Measurements from ENCODE around the gene HSBP1.
A peak's percentile ranks its signal among the peaks of the same experiment; 100 is the strongest.

HSBP1 gene

DNA sequence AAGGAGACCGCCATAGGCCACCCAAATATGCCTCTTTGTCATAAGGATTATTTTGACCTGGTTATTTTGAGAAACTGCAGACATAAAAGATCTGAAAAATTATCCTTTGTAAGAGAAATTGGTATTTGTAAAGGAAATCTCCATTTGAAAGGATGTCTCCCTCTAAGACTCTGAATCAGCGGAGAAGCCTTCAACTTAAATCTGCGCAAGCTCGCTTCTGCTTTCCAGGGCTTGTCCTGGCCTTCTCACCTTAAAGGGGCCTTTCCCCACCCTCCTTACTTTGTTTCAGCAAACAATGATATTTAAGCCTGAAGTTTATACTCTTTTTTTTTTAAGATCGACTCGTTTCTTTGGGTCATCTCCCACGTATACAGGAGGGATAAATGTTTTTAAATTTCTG lies 34.5 kb downstream of the HSBP1 start:
- DNase-seq = no peak

DNA sequence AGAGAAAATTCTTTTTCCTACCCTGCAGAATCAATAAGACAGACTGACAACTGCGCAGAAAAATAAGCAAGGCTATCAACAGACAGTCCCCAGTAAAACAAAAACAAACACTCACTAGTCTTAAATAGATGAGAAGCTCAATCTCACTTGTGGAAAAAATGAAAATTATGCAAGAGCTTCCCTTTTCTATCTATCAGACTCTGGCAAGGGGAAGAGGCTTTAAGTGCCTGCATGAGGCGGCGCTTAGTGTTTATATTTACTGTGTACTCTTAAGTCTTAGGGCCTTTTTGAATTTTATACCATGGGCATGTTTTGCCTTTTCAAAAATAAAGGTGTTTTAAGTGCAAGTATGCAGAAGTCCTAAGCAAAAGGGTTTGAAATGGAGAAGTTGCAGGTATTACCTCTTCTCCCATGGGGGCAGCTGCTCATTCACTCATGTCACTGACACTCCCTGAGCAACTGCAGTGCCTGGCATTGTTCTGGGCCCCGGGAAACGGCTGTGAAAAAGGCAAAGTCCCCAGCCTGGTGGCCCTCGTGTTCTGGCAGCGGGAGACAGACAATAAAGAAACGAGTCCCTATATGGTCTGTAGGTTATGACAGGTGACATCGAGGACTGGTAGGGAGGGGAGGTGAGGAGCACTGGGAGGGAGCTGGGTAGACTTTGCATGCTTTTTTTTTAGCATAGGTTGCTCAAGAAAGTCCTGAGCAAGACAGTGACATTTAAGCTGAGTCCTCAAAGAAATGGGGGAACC lies 35.2 kb downstream of the HSBP1 start:
- DNase-seq = no peak

DNA sequence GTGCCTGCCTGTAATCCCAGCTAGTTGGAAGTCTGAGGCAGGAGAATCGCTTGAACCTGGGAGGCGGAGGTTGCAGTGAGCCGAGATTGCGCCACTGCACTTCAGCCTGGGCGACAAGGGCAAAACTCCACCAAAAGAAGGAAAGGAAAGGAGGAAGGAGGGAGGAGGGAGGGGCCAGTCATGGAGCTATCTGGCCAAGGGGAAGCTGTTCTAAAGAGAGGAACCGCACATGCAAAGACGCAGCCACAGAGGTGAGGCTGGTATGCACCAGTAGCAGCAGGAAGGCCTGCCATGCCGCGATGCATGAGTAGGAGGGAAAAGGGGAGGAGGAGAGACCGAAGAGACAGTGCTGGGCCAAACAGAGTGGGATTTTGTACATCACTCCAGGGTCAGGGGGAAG lies 35.9 kb downstream of the HSBP1 start:
- no peak for DNase-seq

DNA sequence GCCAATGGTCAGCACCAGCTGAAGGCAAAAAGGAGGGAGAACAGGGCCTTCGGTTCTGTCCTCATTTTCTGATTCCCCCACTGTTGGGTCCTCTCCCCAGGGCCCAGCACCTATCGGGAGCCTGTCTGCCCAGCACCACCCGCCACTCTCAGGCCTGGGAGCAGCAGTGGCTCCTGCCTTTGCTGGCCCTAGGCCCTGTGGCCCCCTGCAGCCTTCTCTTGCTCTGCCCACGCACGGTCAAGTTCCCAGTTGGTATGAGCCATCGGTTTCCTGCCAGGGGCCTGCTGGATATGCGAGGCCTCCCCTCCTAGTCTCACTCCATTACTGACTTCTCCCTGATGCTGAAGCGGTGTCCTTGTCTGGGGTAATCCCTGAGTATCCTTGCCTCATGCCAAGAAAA lies 37.5 kb downstream of the HSBP1 start:
- DNase-seq = no peak

DNA sequence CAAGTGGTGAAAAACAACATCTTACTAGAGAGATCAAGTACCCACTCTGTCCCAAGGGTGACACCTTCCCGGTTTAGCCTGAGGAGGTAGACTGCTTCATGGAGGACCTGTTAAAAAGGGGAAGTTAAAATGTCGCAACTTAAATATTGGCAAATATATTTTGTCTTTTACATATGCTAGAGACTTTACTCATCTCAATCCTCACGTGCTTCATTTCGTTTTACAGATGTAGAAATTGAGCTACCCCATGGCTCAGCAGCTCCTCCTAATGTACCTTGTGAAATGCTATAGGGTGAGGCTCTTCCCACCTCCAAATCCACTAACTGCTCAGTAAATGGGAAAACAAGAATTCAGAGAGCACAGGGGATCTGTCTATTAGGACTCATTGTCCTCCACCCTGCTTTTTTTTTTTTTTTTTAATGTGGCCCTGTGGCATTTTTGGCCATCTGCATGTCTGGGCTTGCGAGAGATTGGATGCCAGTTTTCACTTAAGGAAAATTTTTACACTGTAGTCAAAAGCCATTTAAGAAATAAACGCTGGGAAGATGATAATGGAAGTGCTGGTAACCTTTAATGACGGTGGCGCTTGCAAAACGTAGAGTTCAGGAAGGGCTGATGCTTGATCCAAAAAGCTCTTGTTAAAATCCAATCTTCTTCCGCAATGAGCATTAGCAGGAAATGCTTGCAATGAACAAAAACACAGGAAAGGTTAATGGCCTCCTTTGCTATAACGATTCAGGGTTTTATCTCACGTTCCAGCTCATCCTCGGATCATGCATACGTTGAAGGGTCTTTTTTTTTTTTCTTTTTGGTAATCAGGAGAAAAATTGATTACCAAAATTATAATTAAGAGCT lies 39.8 kb downstream of the HSBP1 start:
- peak; percentile 15 for DNase-seq

DNA sequence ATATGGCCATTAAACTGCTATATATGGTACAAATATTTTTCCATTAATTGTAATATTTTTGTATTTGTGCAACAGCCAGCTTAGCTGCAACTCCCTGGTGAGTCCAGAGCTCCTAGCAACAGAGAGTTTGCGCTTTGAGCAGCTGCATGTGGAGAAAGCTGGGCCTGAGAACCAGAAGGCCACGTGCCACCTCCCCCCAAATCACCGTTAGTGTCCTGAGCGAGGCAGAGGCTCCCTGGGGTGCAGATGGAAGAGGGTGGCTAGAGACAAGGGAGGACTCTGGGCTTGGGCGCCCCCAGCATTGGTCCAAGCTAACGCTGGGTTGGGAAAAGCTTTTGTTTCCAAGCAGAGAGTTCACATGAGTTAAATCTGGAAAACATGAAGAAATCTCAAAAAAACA lies 41.6 kb downstream of the HSBP1 start:
- no peak for DNase-seq

DNA sequence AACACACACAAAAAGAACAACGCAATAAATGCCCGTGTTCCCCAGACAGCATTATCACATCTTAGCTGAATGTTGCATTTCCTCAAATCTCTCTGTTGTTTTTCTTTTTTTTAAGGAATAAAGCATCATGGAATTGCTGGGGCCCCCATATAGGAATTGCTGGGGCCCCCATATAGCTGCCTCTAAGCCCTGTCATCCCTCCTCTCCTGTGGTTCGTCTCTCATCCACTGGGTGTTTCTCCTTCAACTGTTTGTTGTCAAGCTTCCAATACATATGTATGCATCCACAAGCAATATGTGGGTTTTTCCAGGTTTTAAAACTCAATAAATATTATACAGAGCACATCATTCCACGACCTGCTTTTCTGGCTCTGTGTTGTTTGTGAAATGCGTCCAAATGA lies 43.2 kb downstream of the HSBP1 start:
- DNase-seq = no peak

DNA sequence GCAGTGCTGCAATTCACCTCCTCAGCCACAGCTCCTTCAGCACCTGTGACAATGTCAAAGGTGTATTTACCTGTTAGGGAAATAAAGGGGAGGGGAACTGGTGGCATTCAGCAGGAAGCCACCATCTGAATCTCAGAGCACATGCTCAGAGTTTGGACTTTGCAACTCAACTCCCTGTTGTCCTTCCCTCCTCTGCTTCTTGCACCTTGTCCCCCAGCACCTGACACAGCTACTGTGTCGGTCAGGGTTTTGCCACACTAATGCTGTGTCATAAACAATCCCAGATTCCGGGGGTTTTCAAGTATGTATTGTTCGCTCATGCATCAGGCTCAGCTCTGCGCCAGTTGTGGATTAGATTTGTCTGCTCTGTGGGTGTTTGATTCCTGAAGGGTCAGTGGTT lies 43.7 kb downstream of the HSBP1 start:
- DNase-seq = no peak

DNA sequence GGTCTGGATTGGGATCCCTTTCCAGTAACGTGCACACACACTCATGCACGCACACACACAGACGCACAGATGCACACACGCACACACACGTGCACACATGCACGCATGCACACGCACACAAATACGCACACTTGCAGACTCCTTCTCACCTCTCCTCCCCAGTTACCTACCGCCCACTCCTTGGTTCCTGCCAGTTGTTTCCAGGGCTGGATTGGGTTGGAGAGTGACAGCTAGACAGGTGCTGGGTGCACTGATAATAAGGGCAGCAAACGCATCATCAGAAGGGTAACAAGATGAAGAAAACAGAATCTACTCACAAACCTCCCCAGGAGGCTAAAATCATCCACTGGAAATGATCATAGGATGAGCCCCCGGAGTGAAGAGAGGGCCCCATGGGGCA lies 45.0 kb downstream of the HSBP1 start:
- no peak for DNase-seq

DNA sequence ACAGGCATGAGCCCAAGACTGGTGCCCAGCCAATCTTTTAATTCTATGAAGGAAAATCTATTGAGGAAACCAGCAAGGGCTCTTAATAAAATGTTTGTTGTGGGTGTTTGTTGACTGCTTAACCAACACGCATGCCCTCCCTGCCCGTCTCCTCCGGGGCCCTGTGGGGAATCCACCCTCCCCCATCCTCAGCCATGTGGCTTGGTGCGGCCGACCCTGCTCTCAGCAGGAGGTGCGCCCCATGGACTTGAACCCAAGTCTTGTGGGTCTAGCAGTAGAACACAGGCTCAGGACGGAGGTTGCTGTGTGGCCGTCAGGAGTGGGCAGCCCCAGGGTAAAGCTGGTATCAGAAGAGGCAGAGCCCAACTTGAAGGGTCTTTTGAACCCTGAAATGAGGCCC lies 46.1 kb downstream of the HSBP1 start:
- DNase-seq = no peak

DNA sequence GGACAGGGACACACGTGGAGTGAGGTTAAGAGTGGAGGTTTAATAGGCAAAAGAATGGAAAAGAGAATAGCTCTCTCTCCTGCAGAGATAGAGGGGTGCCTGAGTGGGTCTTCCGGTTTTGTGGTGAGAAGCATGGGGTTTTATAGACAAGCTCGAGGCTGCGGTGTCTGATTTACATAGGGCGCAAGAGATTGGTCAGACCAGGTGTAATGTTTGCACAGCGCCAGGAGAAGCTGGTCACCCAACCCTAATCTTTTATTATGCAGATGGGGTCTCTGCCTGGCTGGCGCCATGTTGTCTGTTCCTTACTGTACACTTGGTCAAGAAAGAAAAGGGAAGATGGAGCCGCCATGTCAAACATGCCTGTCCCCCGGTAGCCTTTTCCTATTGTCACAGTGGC lies 46.6 kb downstream of the HSBP1 start:
- no peak for DNase-seq

DNA sequence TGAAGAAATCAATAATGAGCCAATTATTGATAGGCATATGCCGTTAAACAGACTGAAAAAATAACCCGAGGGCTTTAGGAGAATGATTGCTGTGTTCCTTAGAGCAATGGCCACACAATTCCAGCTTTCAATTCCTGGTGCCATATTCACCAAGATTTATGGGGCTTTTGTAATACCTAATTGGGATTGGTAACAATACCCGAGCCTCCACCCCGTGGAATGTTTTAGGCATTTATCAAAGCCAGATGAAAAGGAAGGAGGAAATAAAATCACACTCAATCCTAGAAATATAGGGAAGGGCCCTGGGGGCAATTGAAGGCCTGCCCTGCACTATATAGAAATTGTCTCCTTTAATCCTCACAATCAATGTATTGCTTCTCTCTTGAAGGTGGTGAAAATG lies 49.0 kb downstream of the HSBP1 start:
- DNase-seq = no peak

DNA sequence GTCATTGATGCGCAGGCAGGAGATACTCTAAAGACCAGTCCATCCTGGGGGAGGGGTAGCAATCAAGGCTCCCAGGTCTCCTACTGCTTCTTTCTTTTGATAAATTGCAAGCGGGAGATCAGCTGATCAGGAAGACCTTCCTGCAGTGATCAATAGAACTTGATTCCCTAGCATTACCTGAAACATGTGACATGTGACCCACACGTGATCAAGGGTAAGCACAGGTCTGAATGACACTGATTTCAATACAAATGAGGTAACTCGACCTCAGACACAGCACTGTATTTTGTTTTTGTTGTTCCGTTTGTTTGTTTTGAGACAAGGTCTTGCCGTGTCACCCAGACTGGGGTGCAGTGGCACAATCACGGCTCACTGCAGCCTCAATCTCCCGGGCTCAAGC lies 51.5 kb downstream of the HSBP1 start:
- DNase-seq = no peak

DNA sequence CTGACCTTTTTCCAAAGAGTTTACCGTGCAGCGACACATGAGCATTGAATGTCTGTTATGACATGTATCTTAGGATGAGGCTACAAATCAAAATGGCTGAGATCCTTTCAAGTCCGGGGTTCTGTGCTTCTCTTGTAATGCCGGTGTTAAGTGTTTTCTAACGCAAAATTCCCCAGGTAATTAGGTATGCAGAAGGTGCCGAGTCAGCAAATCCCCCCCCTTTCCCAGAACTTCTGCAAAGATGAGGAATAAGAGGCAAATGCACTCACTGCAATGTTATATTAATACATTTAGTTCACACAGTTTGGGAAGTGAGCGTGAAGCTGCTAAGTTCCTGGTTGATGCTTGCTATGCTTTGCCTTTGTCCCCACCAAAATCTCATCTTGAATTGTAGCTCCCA lies 54.9 kb downstream of the HSBP1 start:
- DNase-seq = no peak

DNA sequence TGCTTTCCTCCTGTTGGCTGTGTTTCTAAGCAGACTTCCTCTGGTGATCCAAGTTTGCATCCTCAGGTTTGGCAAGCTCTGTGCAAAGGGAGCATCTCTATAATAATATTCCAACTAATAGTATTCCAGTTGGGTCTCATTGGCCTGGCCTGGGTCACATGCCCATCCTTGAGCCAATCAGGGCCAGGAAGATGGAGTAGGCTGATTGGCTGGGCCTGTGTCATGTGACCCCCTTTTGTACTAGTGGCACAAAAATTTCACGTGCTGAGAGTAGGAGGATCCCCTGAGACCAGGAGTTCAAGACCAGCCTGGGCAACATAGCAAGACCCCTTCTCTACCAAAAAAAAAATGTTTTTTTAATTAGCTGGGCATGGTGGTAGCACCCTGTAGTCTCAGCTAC lies 55.9 kb downstream of the HSBP1 start:
- DNase-seq = no peak

All from DMS79 treated with DMSO at 0.1 percent for 48 hours (cell line).